ENCODE data around the gene COMMD9. TPM values are rescaled to one million over a fixed set of nuclear protein-coding genes. Genes with fewer than 3 reads are reported as not detected.
"Not testable (repeated sequence)": the region's sequence is repeated elsewhere in the genome, so short reads cannot be mapped to it uniquely, and the experiment has no call there.

Gene COMMD9
- total RNA-seq = 44.8 and 45.5 TPM in 2 replicates

- intact Hi-C loops (cut with micrococcal nuclease) = loop anchor here (1.0 to 5.0 kb wide), 9 partner anchors 64 to 1373 kb away; partner anchors contain the start of genes APIP, PDHX, TRAF6 and TRIM44
Observed at GRCh38 chr11:36289226-36289852, at the start of gene COMMD9. COMMD9 (minus strand) TSS chr11:36289424; CDS start chr11:36289412, 12 bp downstream.

- intact Hi-C loops (cut with micrococcal nuclease) = no loop called here
Observed at GRCh38 chr11:36333897-36334296, 44.7 kb upstream of the COMMD9 start.

- intact Hi-C loops (cut with micrococcal nuclease) = no loop called here
Observed at GRCh38 chr11:36333468-36333867, 44.2 kb upstream of the COMMD9 start.

- intact Hi-C loops (cut with micrococcal nuclease) = no loop called here
Observed at GRCh38 chr11:36330411-36330810, 41.2 kb upstream of the COMMD9 start.

GRCh38 chr11:36328966-36329673, 39.9 kb upstream of the COMMD9 start:
- intact Hi-C loops (cut with micrococcal nuclease) = no loop called here

GRCh38 chr11:36326524-36327419, 37.5 kb upstream of the COMMD9 start:
- intact Hi-C loops (cut with micrococcal nuclease) = no loop called here

- intact Hi-C loops (cut with micrococcal nuclease) = not testable (repeated sequence)
Observed at GRCh38 chr11:36325403-36325802, 36.2 kb upstream of the COMMD9 start.

- intact Hi-C loops (cut with micrococcal nuclease) = not testable (repeated sequence)
Observed at GRCh38 chr11:36324956-36325355, 35.7 kb upstream of the COMMD9 start.

GRCh38 chr11:36317992-36318391, 28.8 kb upstream of the COMMD9 start:
- intact Hi-C loops (cut with micrococcal nuclease) = no loop called here

- intact Hi-C loops (cut with micrococcal nuclease) = no loop called here
Observed at GRCh38 chr11:36316049-36316448, 26.8 kb upstream of the COMMD9 start.

GRCh38 chr11:36314434-36314767, 25.2 kb upstream of the COMMD9 start:
- intact Hi-C loops (cut with micrococcal nuclease) = no loop called here

GRCh38 chr11:36313750-36314433, 24.7 kb upstream of the COMMD9 start:
- intact Hi-C loops (cut with micrococcal nuclease) = no loop called here

GRCh38 chr11:36312611-36313472, 23.6 kb upstream of the COMMD9 start:
- intact Hi-C loops (cut with micrococcal nuclease) = no loop called here

- intact Hi-C loops (cut with micrococcal nuclease) = no loop called here
Observed at GRCh38 chr11:36311926-36312595, 22.8 kb upstream of the COMMD9 start.

GRCh38 chr11:36309779-36310178, 20.6 kb upstream of the COMMD9 start:
- intact Hi-C loops (cut with micrococcal nuclease) = no loop called here

- intact Hi-C loops (cut with micrococcal nuclease) = no loop called here
Observed at GRCh38 chr11:36308577-36308976, 19.4 kb upstream of the COMMD9 start.

- intact Hi-C loops (cut with micrococcal nuclease) = loop anchor here (1.0 to 2.0 kb wide), 6 partner anchors 15 to 203 kb away; partner anchors contain the start of gene TRAF6
Observed at GRCh38 chr11:36306888-36307287, 17.7 kb upstream of the COMMD9 start.

GRCh38 chr11:36305047-36305446, 15.8 kb upstream of the COMMD9 start:
- intact Hi-C loops (cut with micrococcal nuclease) = no loop called here

GRCh38 chr11:36304351-36304750, 15.1 kb upstream of the COMMD9 start:
- intact Hi-C loops (cut with micrococcal nuclease) = no loop called here

GRCh38 chr11:36300650-36301049, 11.4 kb upstream of the COMMD9 start:
- intact Hi-C loops (cut with micrococcal nuclease) = no loop called here
